Measurements from ENCODE around the gene SLC25A34.

DNA sequence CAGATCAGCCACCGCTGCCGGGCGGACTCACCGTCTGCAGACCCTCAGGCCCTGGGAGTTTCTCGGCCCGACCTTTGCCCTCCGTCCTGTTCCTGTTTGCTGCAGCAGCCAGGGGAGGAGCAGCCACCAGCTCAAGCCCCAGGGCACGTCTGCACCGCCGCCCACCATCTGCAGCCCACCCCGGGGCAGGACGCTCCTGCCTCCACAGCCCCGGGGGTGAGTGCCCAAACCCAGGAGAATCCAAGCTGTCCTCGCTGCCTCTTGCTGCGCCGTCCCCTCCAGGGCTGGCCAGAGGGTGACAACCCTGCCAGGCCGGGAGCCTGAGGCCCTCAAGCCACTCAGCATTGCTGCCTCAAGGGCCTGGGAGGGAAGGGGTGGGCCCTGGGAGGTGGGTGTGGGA lies 1.2 kb upstream of the SLC25A34 start:
- no peak for TF ChIP-seq CTCF (IDR thresholded peaks at IDR 0.05)
- TF ChIP-seq POLR2A (IDR thresholded peaks at IDR 0.05), result no peak
- no peak for TF ChIP-seq EP300 (IDR thresholded peaks at IDR 0.05)

Measured in ovary (tissue), 3 donors.